ENCODE data around the gene C19orf33. TPM values are rescaled to one million over a fixed set of nuclear protein-coding genes. Genes with fewer than 3 reads are reported as not detected.

C19orf33 gene
- total and polyA plus RNA-seq, 8 donors: 14.4 to 120 (median 28.3) TPM

DNA sequence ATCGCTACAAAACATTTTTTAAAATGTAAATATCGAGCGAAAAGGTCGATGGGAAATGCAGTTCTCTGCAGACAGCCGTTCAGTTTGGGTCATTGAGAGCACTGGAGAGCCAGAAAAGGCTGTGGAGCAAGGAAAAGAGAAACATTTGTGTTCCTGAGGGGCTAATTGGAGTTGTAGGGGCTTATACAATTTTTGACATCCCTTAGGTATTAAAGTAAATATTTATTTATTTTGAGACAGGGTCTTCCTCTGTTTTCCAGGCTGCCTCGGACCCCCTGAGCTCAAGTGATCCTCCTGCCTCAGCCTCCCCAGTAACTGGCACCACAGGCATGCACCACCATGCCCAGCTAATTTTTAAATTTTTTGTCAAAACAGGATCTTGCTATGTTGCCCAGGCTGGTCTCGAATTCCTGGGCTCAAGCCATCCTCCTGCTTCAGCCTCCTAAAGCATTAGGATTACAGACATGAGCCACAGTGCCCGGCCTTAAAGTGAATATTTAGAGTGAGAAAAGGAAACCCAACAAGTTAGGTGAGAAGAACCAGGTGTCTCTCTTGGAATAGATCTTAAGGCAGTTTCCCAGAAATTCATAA lies 12.5 kb downstream of the C19orf33 start:
- no peaks in the 10 kb centered on the region for H3K36me3 ChIP-seq
- ATAC-seq (no peak), DNase-seq (no peak)
- H3K9me3 ChIP-seq: no peaks in the 10 kb centered on the region
- H3K27me3 ChIP-seq: no peaks in the 10 kb centered on the region
- TF ChIP-seq, protein P1, sequence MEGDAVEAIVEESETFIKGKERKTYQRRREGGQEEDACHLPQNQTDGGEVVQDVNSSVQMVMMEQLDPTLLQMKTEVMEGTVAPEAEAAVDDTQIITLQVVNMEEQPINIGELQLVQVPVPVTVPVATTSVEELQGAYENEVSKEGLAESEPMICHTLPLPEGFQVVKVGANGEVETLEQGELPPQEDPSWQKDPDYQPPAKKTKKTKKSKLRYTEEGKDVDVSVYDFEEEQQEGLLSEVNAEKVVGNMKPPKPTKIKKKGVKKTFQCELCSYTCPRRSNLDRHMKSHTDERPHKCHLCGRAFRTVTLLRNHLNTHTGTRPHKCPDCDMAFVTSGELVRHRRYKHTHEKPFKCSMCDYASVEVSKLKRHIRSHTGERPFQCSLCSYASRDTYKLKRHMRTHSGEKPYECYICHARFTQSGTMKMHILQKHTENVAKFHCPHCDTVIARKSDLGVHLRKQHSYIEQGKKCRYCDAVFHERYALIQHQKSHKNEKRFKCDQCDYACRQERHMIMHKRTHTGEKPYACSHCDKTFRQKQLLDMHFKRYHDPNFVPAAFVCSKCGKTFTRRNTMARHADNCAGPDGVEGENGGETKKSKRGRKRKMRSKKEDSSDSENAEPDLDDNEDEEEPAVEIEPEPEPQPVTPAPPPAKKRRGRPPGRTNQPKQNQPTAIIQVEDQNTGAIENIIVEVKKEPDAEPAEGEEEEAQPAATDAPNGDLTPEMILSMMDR (IDR thresholded peaks at IDR 0.05): no peak
- peak overlapping the region; percentile 19 to 59 for H3K4me3 ChIP-seq
- peak overlapping the region; percentile 78 to 92 for H3K27ac ChIP-seq
- intact Hi-C loops (cut with DNase I): no loop called here
- peaks cover 22 to 79% of the 10 kb centered on the region in 2 donors for H3K4me1 ChIP-seq

DNA sequence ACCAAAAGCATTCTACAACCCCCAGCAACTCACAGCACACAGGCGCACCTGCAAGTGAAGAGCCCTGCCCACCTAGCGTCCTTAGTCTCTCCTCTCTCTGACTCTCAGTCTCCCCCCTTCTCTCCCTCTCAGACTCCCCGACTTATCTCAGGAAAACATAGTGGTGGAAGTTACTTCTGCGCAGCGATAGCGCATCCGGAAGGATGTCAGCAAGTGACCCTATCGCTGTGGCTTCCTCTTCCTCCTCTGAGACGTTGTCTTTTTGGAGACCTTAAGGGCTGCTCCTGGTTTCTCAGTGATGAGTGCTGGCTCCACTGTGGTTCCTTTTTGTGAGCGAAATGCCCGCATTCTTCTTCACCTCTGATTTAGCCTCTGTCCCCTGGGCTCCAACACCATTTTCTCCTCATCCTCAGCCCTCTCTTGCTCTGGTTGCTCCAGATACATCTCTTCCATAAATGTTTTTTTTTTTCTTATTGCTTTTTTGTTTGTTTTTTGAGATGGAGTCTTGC lies 13.1 kb downstream of the C19orf33 start:
- Histone ChIP-seq H3K9me3 (no peaks in the 10 kb centered on the region), H3K4me1 (peaks cover 27 to 84% of the 10 kb centered on the region in 2 donors), H3K27ac (peak overlapping the region; percentile 78 to 92), H3K36me3 (no peaks in the 10 kb centered on the region), H3K4me3 (peak overlapping the region in 1 of 2 donors; percentile 59), H3K27me3 (no peaks in the 10 kb centered on the region)
- TF ChIP-seq, protein P1 (IDR thresholded peaks at IDR 0.05): no peak
- DNase-seq: peak in 1 of 4 donors; percentile 36
- intact Hi-C loops (cut with DNase I): no loop called here
- no peak for ATAC-seq

DNA sequence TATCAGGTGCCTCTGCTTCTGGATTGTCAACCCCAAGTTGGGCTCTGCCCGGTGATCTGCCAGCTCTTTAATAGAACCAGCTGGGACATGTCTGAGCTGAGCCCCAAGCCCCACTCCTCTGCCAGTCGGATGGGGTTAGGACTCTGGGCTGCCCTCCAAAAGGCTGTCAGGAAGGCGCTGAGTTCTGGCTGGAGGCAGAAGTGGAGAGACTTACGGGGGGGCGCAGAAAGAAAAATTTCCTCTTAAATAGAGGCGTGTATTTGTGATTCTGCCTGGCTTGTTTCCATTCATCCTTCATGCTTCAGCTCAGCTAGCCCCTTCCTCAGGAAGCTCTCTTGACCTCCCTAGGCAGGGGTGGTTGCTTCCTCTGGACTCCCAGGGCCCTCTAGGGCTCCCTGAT lies 14.6 kb downstream of the C19orf33 start:
- peak in 1 of 4 donors; percentile 70 for DNase-seq
- Histone ChIP-seq H3K4me3 (no peak overlapping the region), H3K27ac (no peak overlapping the region), H3K36me3 (no peaks in the 10 kb centered on the region), H3K4me1 (peaks cover 27 to 72% of the 10 kb centered on the region in 2 donors), H3K9me3 (no peaks in the 10 kb centered on the region), H3K27me3 (no peaks in the 10 kb centered on the region)
- no peak for ATAC-seq
- TF ChIP-seq, protein P1 (IDR thresholded peaks at IDR 0.05): no peak
- intact Hi-C loops (cut with DNase I): no loop called here

DNA sequence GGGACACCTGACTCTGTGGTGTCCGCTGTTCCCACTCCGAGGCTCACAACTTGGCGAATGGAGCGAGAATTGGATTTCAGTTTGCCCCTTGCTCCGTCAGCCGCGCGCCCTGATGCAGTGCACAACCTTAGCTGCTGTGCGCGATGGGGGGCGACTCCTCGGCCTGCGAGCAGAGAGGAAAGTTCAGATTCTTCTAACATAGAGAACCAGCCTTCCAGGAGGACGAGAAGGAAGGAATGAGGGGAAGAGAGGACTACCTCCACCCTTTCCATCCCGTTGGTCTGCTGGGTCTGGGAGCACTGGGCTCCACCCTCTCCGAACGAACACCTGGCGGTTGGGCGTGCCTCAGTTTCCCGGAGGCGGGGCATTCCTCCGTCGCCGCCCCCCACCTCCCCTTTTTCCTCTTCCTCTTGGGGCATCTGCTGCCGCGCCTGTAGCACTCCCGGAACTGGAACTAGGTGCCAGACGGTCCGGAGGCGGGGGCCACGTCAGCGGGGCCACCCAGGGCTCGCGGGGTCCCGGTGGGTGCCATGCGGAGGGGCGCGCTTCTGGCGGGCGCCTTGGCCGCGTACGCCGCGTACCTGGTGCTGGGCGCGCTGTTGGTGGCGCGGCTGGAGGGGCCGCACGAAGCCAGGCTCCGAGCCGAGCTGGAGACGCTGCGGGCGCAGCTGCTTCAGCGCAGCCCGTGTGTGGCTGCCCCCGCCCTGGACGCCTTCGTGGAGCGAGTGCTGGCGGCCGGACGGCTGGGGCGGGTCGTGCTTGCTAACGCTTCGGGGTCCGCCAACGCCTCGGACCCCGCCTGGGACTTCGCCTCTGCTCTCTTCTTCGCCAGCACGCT lies 15.6 kb downstream of the C19orf33 start, which contains the start of gene KCNK6:
Gene KCNK6 (plus strand): TSS at position 425 of the 838 bp plus-strand sequence. CDS start 106 bp downstream, at position 531.
- intact Hi-C loops (cut with DNase I): no loop called here
- H3K9me3 ChIP-seq: no peaks in the 10 kb centered on the region
- H3K4me1 ChIP-seq: peaks cover 27 to 65% of the 10 kb centered on the region in 2 donors
- peaks cover 0 to 1% of the 10 kb centered on the region in 2 donors for H3K36me3 ChIP-seq
- H3K4me3 ChIP-seq: peak within 1 kb of the TSS; percentile 67 to 73
- no peaks in the 10 kb centered on the region for H3K27me3 ChIP-seq
- TF ChIP-seq, protein P1 (IDR thresholded peaks at IDR 0.05): peak in 1 of 2 donors; percentile 15
- peak; percentile 15 for ATAC-seq
- peak in 3 of 4 donors; percentile 46 to 90 (median 79) for DNase-seq
- H3K27ac ChIP-seq: peak within 1 kb of the TSS; percentile 50 to 83

DNA sequence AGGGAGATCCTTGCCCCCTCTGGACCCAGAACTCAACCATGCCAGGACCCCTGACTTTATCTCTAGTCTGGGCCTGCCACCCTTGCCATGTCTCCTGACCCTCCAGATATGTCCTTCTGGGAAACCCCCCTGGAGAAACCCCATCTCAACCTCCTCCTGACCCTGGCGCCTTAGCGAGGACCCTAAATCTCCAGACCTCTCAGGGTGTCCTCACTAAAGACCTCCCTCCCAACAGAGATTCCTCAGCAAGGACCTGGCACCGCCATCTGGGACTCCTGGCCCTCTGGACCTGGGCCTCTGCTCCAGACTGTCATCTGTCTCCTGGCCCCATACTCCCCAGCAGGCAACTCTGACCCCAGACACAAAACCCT lies 16.9 kb downstream of the C19orf33 start:
- Histone ChIP-seq H3K4me1 (peaks cover 27 to 55% of the 10 kb centered on the region in 2 donors), H3K27me3 (no peaks in the 10 kb centered on the region), H3K36me3 (peaks cover 0 to 15% of the 10 kb centered on the region in 2 donors), H3K27ac (peak overlapping the region in 1 of 2 donors; percentile 50), H3K4me3 (peak overlapping the region in 1 of 2 donors; percentile 67), H3K9me3 (no peaks in the 10 kb centered on the region)
- TF ChIP-seq, protein P1 (IDR thresholded peaks at IDR 0.05): no peak
- ATAC-seq: no peak
- intact Hi-C loops (cut with DNase I): no loop called here
- no peak for DNase-seq

All from left lung (tissue), 10 donors.